ENCODE data around the gene PMM2. TPM values are rescaled to one million over a fixed set of nuclear protein-coding genes. Genes with fewer than 3 reads are reported as not detected.
A peak's percentile ranks its signal among the peaks of the same experiment; 100 is the strongest.
"Not testable (repeated sequence)": the region's sequence is repeated elsewhere in the genome, so short reads cannot be mapped to it uniquely, and the experiment has no call there.

The PMM2 gene
- total RNA-seq, 2 experiments from 2014 or later = 36.4 to 47.1 TPM

DNA sequence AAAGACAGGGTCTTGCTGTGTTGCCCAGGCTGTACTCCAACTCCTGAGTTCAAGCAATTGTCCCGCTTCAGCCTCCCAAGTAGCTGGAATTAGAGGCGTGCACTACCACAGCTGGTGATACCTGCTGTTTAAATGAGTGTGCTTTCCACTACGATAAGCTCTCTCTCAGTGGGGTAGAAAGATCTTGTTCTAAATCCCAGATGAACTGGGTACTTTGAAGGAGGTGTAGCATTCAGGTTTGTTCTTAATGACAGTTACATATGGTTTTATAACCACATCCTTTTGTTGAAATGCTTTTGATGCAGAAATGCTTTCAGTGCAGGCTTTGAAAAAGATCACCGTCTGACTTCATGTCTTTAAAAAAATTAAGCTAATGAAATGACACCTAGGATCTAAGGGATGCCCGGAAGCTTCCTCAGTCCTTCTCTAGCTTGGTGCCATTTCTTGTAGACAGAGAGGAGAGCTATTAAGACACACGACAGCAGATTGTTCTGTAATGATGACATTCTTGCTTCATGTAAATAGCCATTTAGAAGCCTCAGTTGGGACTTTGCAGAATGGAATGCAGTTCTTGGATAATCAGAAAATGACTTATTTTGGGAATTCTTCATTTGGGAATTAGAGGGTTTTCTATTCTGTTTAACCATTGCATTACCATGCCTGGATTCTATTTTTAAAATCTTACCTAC is 19.5 kb downstream of the PMM2 start:
- no peaks in the 10 kb centered on the region for H3K27me3 Mint-ChIP-seq
- ATAC-seq = peak; percentile 77
- H3K36me3 Mint-ChIP-seq = peaks cover 71% of the 10 kb centered on the region
- H3K9me3 Mint-ChIP-seq (ENCODE audit: low read depth) = no peaks in the 10 kb centered on the region
- H3K4me1 Mint-ChIP-seq = peaks cover 42% of the 10 kb centered on the region
- DNase-seq = no peak
- H3K27ac Mint-ChIP-seq = peak overlapping the region; percentile 90
- H3K4me3 Mint-ChIP-seq = peak overlapping the region; percentile 8
- CTCF ChIA-PET = interaction anchor here (0.9 to 1.7 kb wide), 8 partner anchors 18 to 192 kb away, joined by 3 to 5 read pairs (median 4); partner anchors contain the start of genes CARHSP1, PMM2 and TMEM186

DNA sequence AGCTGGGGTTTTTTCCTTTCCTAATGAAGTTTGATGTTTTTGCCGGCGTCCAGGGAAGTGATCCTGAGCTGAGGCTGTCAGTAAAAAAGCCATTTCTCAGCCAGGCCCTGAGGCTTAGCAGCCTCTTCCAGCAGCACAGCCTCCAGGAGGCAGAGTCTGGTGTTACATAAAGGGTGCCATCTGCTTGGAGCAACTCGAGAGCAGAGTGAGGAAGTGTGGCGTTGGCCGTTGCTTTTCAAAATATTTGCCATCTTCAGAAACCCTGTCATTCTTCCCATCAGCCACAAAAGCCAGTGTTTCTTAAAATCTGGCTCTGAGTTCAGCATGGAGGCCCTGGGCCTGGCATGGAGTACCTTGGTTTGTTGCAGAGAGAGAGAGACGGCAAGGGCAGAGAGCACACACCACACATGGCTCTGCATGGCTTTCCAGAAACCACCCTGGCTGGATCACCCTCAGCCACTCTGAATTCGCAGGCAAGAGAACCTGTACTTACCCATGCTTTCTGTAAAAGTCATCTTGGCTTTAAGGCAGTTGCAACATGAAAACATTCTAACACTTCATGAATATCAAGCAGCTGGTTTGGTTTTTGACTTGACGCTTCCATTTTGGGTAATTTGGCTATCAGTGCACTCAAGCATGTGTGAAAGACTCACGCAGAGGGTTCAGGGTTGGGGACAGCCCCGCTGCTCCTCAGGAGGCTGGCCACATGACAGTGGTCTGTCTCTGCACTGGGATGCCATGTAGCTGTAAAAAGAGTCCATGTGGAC is 21.0 kb downstream of the PMM2 start:
- H3K27me3 Mint-ChIP-seq = no peaks in the 10 kb centered on the region
- H3K27ac Mint-ChIP-seq = peak overlapping the region; percentile 60
- no peaks in the 10 kb centered on the region for H3K9me3 Mint-ChIP-seq (ENCODE audit: low read depth)
- DNase-seq (no peak), ATAC-seq (no peak)
- CTCF ChIA-PET = interaction anchor here (1.6 kb wide), 1 partner anchor 190 kb away, joined by 4 read pairs; no protein-coding TSS in a partner anchor
- no peak overlapping the region for H3K4me3 Mint-ChIP-seq
- peaks cover 68% of the 10 kb centered on the region for H3K36me3 Mint-ChIP-seq
- peaks cover 41% of the 10 kb centered on the region for H3K4me1 Mint-ChIP-seq

DNA sequence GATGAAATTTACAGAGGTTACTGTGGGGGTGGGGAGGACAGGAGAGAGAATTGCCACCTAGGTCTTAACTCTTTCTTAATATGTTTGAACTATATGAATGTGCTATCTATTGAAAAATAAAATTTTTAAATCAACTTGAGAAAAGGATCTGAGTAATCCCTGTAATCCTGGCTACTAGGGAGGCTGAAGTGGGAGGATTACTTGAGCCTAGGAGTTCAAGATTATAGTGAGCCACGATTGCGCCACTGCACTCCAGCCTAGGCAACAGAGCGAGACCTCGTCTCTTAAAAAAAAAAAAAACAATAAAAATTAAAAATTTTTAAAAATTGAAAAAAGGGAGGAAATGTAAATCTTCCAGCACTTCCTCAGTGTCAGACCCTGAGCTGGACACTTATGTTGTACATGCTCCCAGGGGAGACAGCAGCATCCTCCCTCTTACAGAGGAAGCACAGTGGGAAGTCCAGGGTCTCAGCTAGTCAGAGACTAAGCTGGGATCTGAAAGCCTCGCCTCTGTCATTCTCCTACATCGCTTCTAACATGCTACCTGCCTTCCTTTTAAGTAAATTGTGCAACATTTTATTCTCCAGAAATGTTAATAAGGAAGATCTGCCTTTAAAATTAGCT is 21.9 kb downstream of the PMM2 start:
- CTCF ChIA-PET = interaction anchor here (0.7 to 1.6 kb wide), 3 partner anchors 9 to 189 kb away, joined by 3 to 4 read pairs (median 3); partner anchors contain the start of gene CARHSP1
- H3K4me1 Mint-ChIP-seq = peaks cover 36% of the 10 kb centered on the region
- H3K27ac Mint-ChIP-seq = peak overlapping the region; percentile 56
- DNase-seq (no peak), ATAC-seq (no peak)
- H3K27me3 Mint-ChIP-seq = no peaks in the 10 kb centered on the region
- H3K4me3 Mint-ChIP-seq = no peak overlapping the region
- H3K36me3 Mint-ChIP-seq = peaks cover 65% of the 10 kb centered on the region
- no peaks in the 10 kb centered on the region for H3K9me3 Mint-ChIP-seq (ENCODE audit: low read depth)

DNA sequence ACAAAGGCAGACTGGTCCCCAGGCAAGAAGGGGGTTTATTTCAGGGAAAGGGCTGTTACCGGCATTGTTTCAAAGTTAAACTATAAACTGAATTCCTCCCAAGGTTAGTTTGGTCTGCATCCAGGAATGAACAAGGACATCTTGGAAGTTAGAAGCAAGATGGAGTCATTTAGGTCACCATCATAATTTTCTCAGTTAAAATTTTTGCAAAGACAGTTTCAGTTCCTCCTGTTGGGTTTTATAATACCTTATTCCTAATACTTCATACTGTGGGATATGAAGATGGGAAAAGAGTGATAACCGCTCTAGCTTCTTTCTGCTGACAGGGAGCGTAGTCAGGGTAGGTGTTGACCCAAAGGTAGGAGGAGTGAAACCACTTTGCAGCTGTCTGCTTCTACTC is 24.8 kb downstream of the PMM2 start:
- ATAC-seq (no peak), DNase-seq (no peak)
- H3K4me3 Mint-ChIP-seq = no peak overlapping the region
- H3K36me3 Mint-ChIP-seq = peaks cover 50% of the 10 kb centered on the region
- no peaks in the 10 kb centered on the region for H3K9me3 Mint-ChIP-seq (ENCODE audit: low read depth)
- no peak overlapping the region for H3K27ac Mint-ChIP-seq
- peaks cover 18% of the 10 kb centered on the region for H3K4me1 Mint-ChIP-seq
- H3K27me3 Mint-ChIP-seq = no peaks in the 10 kb centered on the region
- CTCF ChIA-PET = interaction anchor here (1.3 kb wide), 1 partner anchor 58 kb away, joined by 3 read pairs; no protein-coding TSS in a partner anchor

DNA sequence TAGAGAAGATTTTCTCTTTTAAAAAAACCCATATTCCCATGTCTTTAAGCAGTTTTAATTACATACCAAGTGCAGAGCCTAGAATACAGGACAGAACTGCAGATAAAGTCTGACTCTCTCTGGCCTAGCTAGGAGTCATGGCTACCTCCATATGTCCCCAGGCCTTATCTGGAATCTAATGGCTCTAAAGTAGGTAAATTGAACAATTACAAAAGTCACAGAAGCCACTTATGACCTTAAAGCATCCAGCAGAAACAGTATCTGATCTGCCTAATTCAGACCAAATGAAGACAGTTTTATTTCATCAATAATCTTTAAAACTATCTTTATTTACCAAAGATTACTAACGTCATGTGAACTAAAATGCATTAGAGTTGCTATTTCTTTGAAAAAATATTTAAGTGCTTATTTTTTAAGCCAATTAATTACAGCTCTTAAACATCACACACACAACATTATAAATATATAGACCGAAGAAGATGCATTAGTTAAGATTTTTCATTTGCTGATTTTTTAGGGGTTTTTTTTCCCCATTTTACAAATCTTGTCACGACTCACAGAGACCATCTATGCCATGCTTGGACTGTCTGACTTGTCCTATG is 28.7 kb downstream of the PMM2 start:
- Mint-ChIP-seq H3K4me1 (peaks cover 6% of the 10 kb centered on the region), H3K27ac (no peak overlapping the region), H3K4me3 (no peak overlapping the region), H3K36me3 (peaks cover 48% of the 10 kb centered on the region), H3K9me3 (ENCODE audit: low read depth) (no peaks in the 10 kb centered on the region), H3K27me3 (no peaks in the 10 kb centered on the region)
- CTCF ChIA-PET = interaction anchor here (0.9 kb wide), 1 partner anchor 29 kb away, joined by 3 read pairs; no protein-coding TSS in a partner anchor
- no peak for DNase-seq
- ATAC-seq = no peak

DNA sequence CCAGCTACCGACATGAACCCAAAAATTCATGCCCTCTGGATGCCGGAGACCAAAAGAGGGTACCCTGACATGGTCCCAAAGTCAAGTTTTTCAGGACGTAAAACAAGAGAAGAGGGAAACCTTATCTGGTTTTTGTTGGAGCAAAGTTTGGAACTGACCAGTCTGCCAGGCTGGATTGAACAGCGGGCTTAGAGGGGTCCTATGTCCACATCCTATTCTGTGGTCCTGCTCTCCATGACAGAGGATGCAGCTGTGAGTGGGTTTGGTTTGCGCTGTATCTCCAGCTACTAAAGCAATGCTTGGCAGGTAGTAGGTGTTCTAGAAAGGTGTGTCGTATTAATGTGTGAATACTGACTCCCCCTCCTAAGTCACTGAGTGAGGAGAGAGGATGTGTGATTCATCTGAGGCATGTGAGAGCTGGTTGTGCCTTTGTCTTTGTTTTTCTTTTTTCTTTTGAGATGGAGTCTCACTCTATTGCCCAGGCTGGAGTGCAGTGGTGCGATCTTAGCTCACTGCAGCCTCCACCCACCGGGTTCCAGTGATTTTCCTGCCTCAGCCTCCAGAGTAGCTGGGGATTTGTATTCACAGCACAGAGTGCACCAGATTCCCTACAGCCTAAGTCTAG is 31.0 kb downstream of the PMM2 start:
- H3K9me3 Mint-ChIP-seq (ENCODE audit: low read depth) = no peaks in the 10 kb centered on the region
- ATAC-seq = no peak
- no peak overlapping the region for H3K27ac Mint-ChIP-seq
- no peak for DNase-seq
- CTCF ChIA-PET = interaction anchor here (1.0 kb wide), 1 partner anchor 19 kb away, joined by 3 read pairs; no protein-coding TSS in a partner anchor
- H3K4me1 Mint-ChIP-seq = peaks cover 11% of the 10 kb centered on the region
- H3K27me3 Mint-ChIP-seq = no peaks in the 10 kb centered on the region
- no peak overlapping the region for H3K4me3 Mint-ChIP-seq
- peaks cover 45% of the 10 kb centered on the region for H3K36me3 Mint-ChIP-seq

DNA sequence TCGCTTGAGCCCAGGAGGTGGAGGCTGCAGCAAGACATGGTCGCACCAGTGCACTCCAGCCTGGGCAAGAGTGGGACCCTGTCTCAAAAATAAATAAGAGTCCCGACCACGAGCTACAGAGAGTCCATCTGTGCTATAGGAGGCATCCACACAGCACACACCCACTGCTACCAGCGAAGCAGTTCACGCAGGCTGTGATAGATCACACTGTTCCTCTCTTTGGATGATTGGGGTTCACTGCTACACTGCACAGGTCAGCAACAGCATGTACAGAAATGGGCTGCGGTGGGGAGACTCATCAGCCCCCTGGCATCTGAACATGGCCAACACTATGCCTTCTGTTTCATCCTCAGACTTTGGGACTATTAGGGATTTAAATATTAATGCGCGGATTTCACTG is 33.8 kb downstream of the PMM2 start:
- Mint-ChIP-seq H3K4me3 (no peak overlapping the region), H3K27ac (no peak overlapping the region), H3K4me1 (peaks cover 11% of the 10 kb centered on the region), H3K9me3 (ENCODE audit: low read depth) (no peaks in the 10 kb centered on the region), H3K36me3 (peaks cover 37% of the 10 kb centered on the region), H3K27me3 (no peaks in the 10 kb centered on the region)
- DNase-seq (no peak), ATAC-seq (no peak)
- CTCF ChIA-PET = no interaction called here

DNA sequence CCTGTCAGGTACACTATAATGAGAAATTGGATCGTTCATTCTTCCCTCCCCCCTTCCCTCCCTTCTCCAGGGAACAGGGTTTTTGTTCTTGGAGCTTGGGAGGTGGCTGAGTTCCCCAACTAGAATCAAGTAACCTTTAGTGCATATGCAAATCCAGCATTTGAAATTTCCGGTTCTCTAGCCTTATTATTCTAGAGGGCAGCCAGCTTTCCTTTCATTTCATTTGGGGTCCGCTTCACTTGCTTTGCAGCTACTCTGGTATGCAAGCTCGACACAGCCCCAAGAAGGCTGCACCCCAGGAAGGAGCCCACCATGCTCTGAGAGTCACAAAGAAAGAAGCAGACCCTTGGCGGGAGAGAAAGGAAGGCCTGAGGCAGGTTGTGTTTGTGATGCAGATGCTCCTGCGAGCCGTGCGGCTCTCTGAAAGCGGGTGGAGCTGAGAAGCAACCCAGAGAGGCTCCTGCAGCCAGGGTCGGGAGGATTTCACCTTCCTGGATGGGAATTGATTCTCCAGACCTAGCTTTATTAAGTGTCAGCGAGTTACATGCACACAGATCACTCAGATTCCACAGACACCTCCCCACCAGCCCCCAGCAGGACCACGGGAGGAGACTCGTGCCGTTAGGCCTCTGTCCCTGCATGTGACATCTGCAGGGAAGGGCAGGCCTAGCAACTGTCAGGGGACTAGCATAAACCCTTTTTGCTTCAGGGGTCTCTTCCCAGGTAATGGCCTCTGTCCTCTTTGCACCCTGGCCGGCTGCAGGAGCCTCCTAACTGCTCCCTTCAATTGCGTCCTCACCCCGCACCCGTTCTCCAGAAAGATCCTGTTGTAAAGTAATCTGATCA is 34.5 kb downstream of the PMM2 start:
- Mint-ChIP-seq H3K27me3 (no peaks in the 10 kb centered on the region), H3K4me1 (peaks cover 11% of the 10 kb centered on the region), H3K9me3 (ENCODE audit: low read depth) (no peaks in the 10 kb centered on the region), H3K4me3 (no peak overlapping the region), H3K36me3 (peaks cover 36% of the 10 kb centered on the region), H3K27ac (no peak overlapping the region)
- DNase-seq (no peak), ATAC-seq (no peak)
- CTCF ChIA-PET = no interaction called here

DNA sequence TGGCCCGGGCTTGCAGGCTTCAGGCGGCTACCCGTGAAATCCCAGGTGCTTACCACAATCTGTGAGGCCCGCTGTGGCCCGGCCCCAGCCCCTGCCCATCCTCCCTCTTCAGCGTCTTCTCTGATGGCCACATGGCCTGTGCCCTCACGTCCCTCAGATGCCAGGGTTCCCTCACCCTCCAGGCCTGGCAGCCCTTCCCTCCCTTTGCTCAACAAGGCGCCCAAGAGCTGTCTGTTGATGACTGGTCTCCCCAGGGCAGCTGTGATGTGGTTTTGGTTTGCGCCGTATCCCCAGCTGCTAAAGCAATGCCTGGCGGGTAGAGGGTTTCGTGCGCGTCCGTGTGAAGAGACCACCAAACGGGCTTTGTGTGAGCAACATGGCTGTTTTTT is 35.1 kb downstream of the PMM2 start:
- H3K36me3 Mint-ChIP-seq = peaks cover 35% of the 10 kb centered on the region
- CTCF ChIA-PET = no interaction called here
- no peak overlapping the region for H3K4me3 Mint-ChIP-seq
- H3K4me1 Mint-ChIP-seq = peaks cover 11% of the 10 kb centered on the region
- H3K27ac Mint-ChIP-seq = peak overlapping the region; percentile 20
- DNase-seq (no peak), ATAC-seq (no peak)
- H3K9me3 Mint-ChIP-seq (ENCODE audit: low read depth) = no peaks in the 10 kb centered on the region
- no peaks in the 10 kb centered on the region for H3K27me3 Mint-ChIP-seq

DNA sequence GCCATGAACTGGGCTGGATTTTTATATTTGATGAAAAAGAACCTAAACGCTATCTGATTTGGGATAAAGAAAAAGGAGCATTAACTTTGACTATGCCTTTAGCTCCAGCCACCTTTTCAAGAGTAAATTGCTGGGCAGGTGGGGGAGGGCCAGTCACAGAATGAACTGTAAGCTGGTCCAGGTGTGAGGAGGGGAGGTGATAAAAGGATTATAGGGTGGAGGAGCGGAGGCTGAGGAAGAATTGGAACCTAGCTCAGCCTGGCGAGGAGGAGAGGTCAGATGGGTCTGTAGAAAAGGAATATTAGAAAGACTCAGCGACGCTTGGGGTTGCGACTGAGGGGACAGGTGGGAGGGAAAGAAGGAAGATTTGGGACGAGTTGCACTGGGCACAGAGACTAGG is 39.2 kb downstream of the PMM2 start:
- H3K27ac Mint-ChIP-seq; H3K4me1 Mint-ChIP-seq; H3K27me3 Mint-ChIP-seq; ATAC-seq; H3K4me3 Mint-ChIP-seq; H3K36me3 Mint-ChIP-seq; DNase-seq; CTCF ChIA-PET; H3K9me3 Mint-ChIP-seq (ENCODE audit: low read depth): not testable (repeated sequence)

DNA sequence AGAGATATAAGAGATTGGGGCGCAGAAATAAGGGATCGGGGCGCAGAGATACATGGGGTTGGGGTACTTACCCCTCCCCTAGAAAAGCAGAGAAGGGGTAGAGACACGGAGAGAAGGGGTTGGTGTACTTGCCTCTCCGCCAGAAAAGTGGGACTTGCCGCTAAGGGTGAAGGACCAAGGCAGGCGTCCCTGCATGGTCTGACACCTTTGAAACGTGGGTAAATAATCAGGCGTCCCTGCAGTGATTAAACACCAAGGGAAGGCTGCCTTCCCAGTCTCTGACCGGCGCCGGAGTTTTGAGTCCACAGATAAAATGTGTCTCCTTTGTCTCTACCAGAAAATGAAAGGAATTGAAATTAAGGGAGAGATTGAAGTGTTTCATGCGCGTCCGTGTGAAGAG is 40.0 kb downstream of the PMM2 start:
- CTCF ChIA-PET, H3K4me3 Mint-ChIP-seq: not testable (repeated sequence)

DNA sequence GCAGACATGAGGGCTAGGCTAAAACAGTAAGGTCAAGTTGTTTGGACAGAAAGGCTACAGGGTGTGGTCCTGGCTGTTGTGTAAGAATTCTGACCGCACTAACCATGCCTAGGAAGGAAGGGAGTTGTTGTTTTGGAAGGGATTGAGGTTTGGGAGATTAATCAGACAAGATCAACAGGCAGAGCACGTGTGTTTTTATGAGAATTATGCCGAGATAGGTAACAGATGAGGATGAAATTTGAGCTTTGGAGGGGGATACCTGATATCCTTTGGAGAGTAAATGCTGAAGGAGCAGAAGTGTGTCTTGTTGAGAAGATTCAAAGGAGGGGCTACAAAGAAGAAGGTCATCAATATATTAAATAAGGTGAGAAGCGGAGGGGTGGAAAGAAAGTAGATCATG is 44.4 kb downstream of the PMM2 start:
- H3K4me1 Mint-ChIP-seq; H3K27ac Mint-ChIP-seq; H3K9me3 Mint-ChIP-seq (ENCODE audit: low read depth); H3K36me3 Mint-ChIP-seq; DNase-seq; CTCF ChIA-PET; H3K4me3 Mint-ChIP-seq; H3K27me3 Mint-ChIP-seq; ATAC-seq: not testable (repeated sequence)

More for the DNA sequence above, 40.0 kb downstream of the PMM2 start:
- H3K4me1 Mint-ChIP-seq; H3K27ac Mint-ChIP-seq; ATAC-seq; H3K27me3 Mint-ChIP-seq; H3K36me3 Mint-ChIP-seq; H3K9me3 Mint-ChIP-seq (ENCODE audit: low read depth); DNase-seq: not testable (repeated sequence)

All from activated CD8-positive, alpha-beta memory T cell treated with anti-CD3 and anti-CD28 coated beads, Interleukin-2, amount 10 ng/mL, durations not matched to agents 7 days and 5 days (primary cell).